ENCODE data around the gene HMGB2.

DNA sequence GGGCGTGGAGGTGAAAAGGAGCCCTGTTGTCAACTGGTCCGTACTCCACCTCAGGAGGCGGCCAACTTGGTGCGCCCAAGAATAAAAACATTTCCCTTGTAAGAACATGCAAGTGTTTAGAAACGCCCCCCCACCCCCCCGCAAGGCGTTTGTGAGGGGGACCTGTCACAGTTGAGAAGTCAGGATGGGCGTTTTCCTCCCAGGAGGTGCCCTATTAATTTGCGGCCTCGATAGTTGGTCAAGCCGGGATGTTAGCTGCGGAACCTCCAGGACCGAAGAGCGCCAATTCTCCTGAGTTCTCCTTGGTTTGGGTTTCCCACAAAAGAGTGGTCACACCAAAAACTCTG lies 35.9 kb upstream of the HMGB2 start:
- TF ChIP-seq, protein P1, sequence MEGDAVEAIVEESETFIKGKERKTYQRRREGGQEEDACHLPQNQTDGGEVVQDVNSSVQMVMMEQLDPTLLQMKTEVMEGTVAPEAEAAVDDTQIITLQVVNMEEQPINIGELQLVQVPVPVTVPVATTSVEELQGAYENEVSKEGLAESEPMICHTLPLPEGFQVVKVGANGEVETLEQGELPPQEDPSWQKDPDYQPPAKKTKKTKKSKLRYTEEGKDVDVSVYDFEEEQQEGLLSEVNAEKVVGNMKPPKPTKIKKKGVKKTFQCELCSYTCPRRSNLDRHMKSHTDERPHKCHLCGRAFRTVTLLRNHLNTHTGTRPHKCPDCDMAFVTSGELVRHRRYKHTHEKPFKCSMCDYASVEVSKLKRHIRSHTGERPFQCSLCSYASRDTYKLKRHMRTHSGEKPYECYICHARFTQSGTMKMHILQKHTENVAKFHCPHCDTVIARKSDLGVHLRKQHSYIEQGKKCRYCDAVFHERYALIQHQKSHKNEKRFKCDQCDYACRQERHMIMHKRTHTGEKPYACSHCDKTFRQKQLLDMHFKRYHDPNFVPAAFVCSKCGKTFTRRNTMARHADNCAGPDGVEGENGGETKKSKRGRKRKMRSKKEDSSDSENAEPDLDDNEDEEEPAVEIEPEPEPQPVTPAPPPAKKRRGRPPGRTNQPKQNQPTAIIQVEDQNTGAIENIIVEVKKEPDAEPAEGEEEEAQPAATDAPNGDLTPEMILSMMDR (IDR thresholded peaks at IDR 0.05), result no peak
- no peak for TF ChIP-seq POLR2A (IDR thresholded peaks at IDR 0.05)
